Measurements from ENCODE around the gene SLC5A11.
"Not testable (repeated sequence)": the region's sequence is repeated elsewhere in the genome, so short reads cannot be mapped to it uniquely, and the experiment has no call there.

The SLC5A11 gene

DNA sequence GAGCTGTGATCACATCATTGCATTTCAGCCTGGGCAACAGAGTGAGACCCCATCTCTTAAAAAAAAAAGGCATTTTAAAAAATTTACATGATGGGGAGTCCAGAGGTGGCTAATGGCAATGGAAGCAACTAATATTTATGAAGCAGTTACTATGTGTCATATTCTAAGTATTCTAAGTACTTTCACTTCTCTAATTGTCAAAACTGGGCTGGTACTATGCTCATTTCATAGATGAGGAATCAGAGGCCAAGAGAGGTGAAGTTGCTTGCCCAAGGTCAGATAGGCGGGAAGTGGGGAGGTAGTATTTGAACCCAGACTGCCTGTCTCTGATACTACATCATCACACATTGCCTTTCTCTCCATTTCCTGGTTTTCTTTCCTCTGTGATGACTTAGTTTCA lies 50.7 kb downstream of the SLC5A11 start:
- Histone ChIP-seq H2AK5ac (ENCODE audit: low read depth, low read length) (no peak overlapping the region), H3K27ac (replicated peaks; ENCODE audit: low read length) (no peak overlapping the region), H4K8ac (ENCODE audit: low read depth, low read length) (no peak overlapping the region), H3K23ac (ENCODE audit: low read depth, low read length, poor library complexity) (no peak overlapping the region), H2BK15ac (ENCODE audit: low read length) (no peak overlapping the region), H3K4me1 (ENCODE audit: control insufficient read depth in 2 of 2, insufficient read depth in 1 of 2, low read depth in 1 of 2, low read length in 2 of 2) (no peaks in the 10 kb centered on the region), H3K14ac (ENCODE audit: low read length) (no peak overlapping the region), H4K91ac (ENCODE audit: low read depth, low read length, poor library complexity) (no peak overlapping the region), H3K36me3 (replicated peaks in 1 of 2; ENCODE audit: control insufficient read depth in 2 of 2, insufficient read depth in 2 of 2, low read length in 2 of 2) (no peaks in the 10 kb centered on the region), H3K4ac (ENCODE audit: low read length) (no peak overlapping the region), H2BK12ac (ENCODE audit: low read length) (no peak overlapping the region), H3K18ac (ENCODE audit: low read length) (no peak overlapping the region), H2BK120ac (ENCODE audit: low read depth, low read length) (no peak overlapping the region), H3K27me3 (ENCODE audit: control insufficient read depth in 3 of 3, insufficient read depth in 3 of 3, low read depth in 1 of 3, low read length in 3 of 3) (no peaks in the 10 kb centered on the region), H3K9me3 (replicated peaks in 1 of 2; ENCODE audit: control insufficient read depth in 2 of 2, insufficient read depth in 1 of 2, low read depth in 1 of 2, low read length in 2 of 2) (no peaks in the 10 kb centered on the region), H3K79me1 (ENCODE audit: low read depth, low read length) (no peaks in the 10 kb centered on the region), H3K4me3 (ENCODE audit: low read length in 2 of 2) (no peak overlapping the region), H2BK5ac (ENCODE audit: low read length) (no peak overlapping the region), H3K4me2 (ENCODE audit: insufficient read depth, low read length, poor library complexity, severe bottlenecking) (no peak overlapping the region), H3K9ac (ENCODE audit: low read depth, low read length, poor library complexity) (no peak overlapping the region), H2AFZ (ENCODE audit: low read length) (no peak overlapping the region)
- WGBS, 2 donors (ENCODE audit: extremely low coverage in 2 of 2, insufficient read length in 2 of 2, insufficient replicate concordance in 1 of 2): no CpG with 5 or more reads among the region's 1 CpG
- no peak for DNase-seq (ENCODE audit: low spot score)

- DNase-seq (ENCODE audit: low spot score); H3K9ac ChIP-seq (ENCODE audit: low read depth, low read length, poor library complexity); H3K27me3 ChIP-seq (ENCODE audit: control insufficient read depth in 3 of 3, insufficient read depth in 3 of 3, low read depth in 1 of 3, low read length in 3 of 3); H3K27ac ChIP-seq (replicated peaks; ENCODE audit: low read length); H3K4me2 ChIP-seq (ENCODE audit: insufficient read depth, low read length, poor library complexity, severe bottlenecking); H2AK5ac ChIP-seq (ENCODE audit: low read depth, low read length); H2BK15ac ChIP-seq (ENCODE audit: low read length); H4K8ac ChIP-seq (ENCODE audit: low read depth, low read length); H3K4ac ChIP-seq (ENCODE audit: low read length); H3K79me1 ChIP-seq (ENCODE audit: low read depth, low read length); H3K36me3 ChIP-seq (replicated peaks in 1 of 2; ENCODE audit: control insufficient read depth in 2 of 2, insufficient read depth in 2 of 2, low read length in 2 of 2); H2AFZ ChIP-seq (ENCODE audit: low read length); H3K4me3 ChIP-seq (ENCODE audit: low read length in 2 of 2); H3K4me1 ChIP-seq (ENCODE audit: control insufficient read depth in 2 of 2, insufficient read depth in 1 of 2, low read depth in 1 of 2, low read length in 2 of 2); H2BK120ac ChIP-seq (ENCODE audit: low read depth, low read length); H3K9me3 ChIP-seq (replicated peaks in 1 of 2; ENCODE audit: control insufficient read depth in 2 of 2, insufficient read depth in 1 of 2, low read depth in 1 of 2, low read length in 2 of 2); H2BK5ac ChIP-seq (ENCODE audit: low read length); H3K14ac ChIP-seq (ENCODE audit: low read length); H4K91ac ChIP-seq (ENCODE audit: low read depth, low read length, poor library complexity); H2BK12ac ChIP-seq (ENCODE audit: low read length); H3K23ac ChIP-seq (ENCODE audit: low read depth, low read length, poor library complexity); H3K18ac ChIP-seq (ENCODE audit: low read length): not testable (repeated sequence)
- no CpG with 5 or more reads among the region's 2 CpGs for WGBS, 2 donors (ENCODE audit: extremely low coverage in 2 of 2, insufficient read length in 2 of 2, insufficient replicate concordance in 1 of 2)
Observed at GRCh38 chr16:24897522-24897921, 51.8 kb downstream of the SLC5A11 start.

DNA sequence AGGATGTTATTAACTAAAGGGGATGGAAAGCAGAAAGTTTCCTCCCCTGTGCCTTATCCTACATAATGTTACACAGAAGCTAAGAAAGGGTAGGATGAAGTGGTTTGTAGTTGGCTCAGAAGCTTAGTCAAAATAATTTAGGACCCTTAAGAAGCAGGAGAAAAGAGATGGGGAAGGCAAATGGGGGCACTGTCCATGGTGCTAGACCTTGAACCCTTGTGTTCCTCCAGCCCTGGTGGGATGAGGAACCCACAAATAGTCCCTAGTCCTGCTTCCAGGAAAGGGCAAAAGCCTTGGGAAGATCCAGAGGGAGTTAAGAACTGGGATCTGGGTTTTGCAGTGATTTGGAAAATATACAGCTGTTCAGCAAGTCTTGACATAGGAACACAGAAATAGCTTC lies 54.5 kb downstream of the SLC5A11 start:
- Histone ChIP-seq H2AK5ac (ENCODE audit: low read depth, low read length) (no peak overlapping the region), H3K23ac (ENCODE audit: low read depth, low read length, poor library complexity) (no peak overlapping the region), H3K4me1 (ENCODE audit: control insufficient read depth in 2 of 2, insufficient read depth in 1 of 2, low read depth in 1 of 2, low read length in 2 of 2) (no peaks in the 10 kb centered on the region), H3K27me3 (ENCODE audit: control insufficient read depth in 3 of 3, insufficient read depth in 3 of 3, low read depth in 1 of 3, low read length in 3 of 3) (no peaks in the 10 kb centered on the region), H3K4me3 (ENCODE audit: low read length in 2 of 2) (no peak overlapping the region), H2BK5ac (ENCODE audit: low read length) (no peak overlapping the region), H3K27ac (replicated peaks; ENCODE audit: low read length) (no peak overlapping the region), H3K14ac (ENCODE audit: low read length) (no peak overlapping the region), H2BK120ac (ENCODE audit: low read depth, low read length) (no peak overlapping the region), H3K36me3 (replicated peaks in 1 of 2; ENCODE audit: control insufficient read depth in 2 of 2, insufficient read depth in 2 of 2, low read length in 2 of 2) (no peaks in the 10 kb centered on the region), H2BK15ac (ENCODE audit: low read length) (no peak overlapping the region), H3K9me3 (replicated peaks in 1 of 2; ENCODE audit: control insufficient read depth in 2 of 2, insufficient read depth in 1 of 2, low read depth in 1 of 2, low read length in 2 of 2) (no peaks in the 10 kb centered on the region), H3K9ac (ENCODE audit: low read depth, low read length, poor library complexity) (no peak overlapping the region), H4K8ac (ENCODE audit: low read depth, low read length) (no peak overlapping the region), H3K18ac (ENCODE audit: low read length) (no peak overlapping the region), H4K91ac (ENCODE audit: low read depth, low read length, poor library complexity) (no peak overlapping the region), H2AFZ (ENCODE audit: low read length) (no peak overlapping the region), H3K79me1 (ENCODE audit: low read depth, low read length) (no peaks in the 10 kb centered on the region), H3K4me2 (ENCODE audit: insufficient read depth, low read length, poor library complexity, severe bottlenecking) (no peak overlapping the region), H3K4ac (ENCODE audit: low read length) (no peak overlapping the region), H2BK12ac (ENCODE audit: low read length) (no peak overlapping the region)
- DNase-seq (ENCODE audit: low spot score): no peak

- Histone ChIP-seq H4K91ac (ENCODE audit: low read depth, low read length, poor library complexity) (no peak overlapping the region), H3K4me3 (ENCODE audit: low read length in 2 of 2) (no peak overlapping the region), H2AK5ac (ENCODE audit: low read depth, low read length) (peak overlapping the region; percentile 43), H3K18ac (ENCODE audit: low read length) (no peak overlapping the region), H3K4me1 (ENCODE audit: control insufficient read depth in 2 of 2, insufficient read depth in 1 of 2, low read depth in 1 of 2, low read length in 2 of 2) (peaks cover 0 to 7% of the 10 kb centered on the region in 2 donors), H3K14ac (ENCODE audit: low read length) (no peak overlapping the region), H3K4ac (ENCODE audit: low read length) (no peak overlapping the region), H2BK12ac (ENCODE audit: low read length) (no peak overlapping the region), H3K9me3 (replicated peaks in 1 of 2; ENCODE audit: control insufficient read depth in 2 of 2, insufficient read depth in 1 of 2, low read depth in 1 of 2, low read length in 2 of 2) (no peaks in the 10 kb centered on the region), H2BK120ac (ENCODE audit: low read depth, low read length) (no peak overlapping the region), H2BK5ac (ENCODE audit: low read length) (no peak overlapping the region), H2AFZ (ENCODE audit: low read length) (peak overlapping the region; percentile 35), H4K8ac (ENCODE audit: low read depth, low read length) (no peak overlapping the region), H3K27me3 (ENCODE audit: control insufficient read depth in 3 of 3, insufficient read depth in 3 of 3, low read depth in 1 of 3, low read length in 3 of 3) (no peaks in the 10 kb centered on the region), H3K36me3 (replicated peaks in 1 of 2; ENCODE audit: control insufficient read depth in 2 of 2, insufficient read depth in 2 of 2, low read length in 2 of 2) (no peaks in the 10 kb centered on the region), H3K23ac (ENCODE audit: low read depth, low read length, poor library complexity) (no peak overlapping the region), H3K79me1 (ENCODE audit: low read depth, low read length) (no peaks in the 10 kb centered on the region), H3K4me2 (ENCODE audit: insufficient read depth, low read length, poor library complexity, severe bottlenecking) (no peak overlapping the region), H3K9ac (ENCODE audit: low read depth, low read length, poor library complexity) (no peak overlapping the region), H2BK15ac (ENCODE audit: low read length) (peak overlapping the region; percentile 15), H3K27ac (replicated peaks; ENCODE audit: low read length) (no peak overlapping the region)
- no peak for DNase-seq (ENCODE audit: low spot score)
- WGBS, 2 donors (ENCODE audit: extremely low coverage in 2 of 2, insufficient read length in 2 of 2, insufficient replicate concordance in 1 of 2): no CpG with 5 or more reads among the region's 14 CpGs
Observed at GRCh38 chr16:24906199-24906808, 60.5 kb downstream of the SLC5A11 start.
